Panc1 (cell line): ENCODE measurements around the gene MOAP1. TPM values are rescaled to one million over a fixed set of nuclear protein-coding genes. Genes with fewer than 3 reads are reported as not detected.

Source experiments
- ATAC-seq: fragments of 200-7000 bp; cut with Tn5 transposase; 2 replicates; pipeline ENCODE4 v1.9.1; 2020; ENCODE audit warnings: mild to moderate bottlenecking, moderate library complexity
- BruUV-seq: library from RNA; stranded (reverse); fragments of 400-500 nt; replicated peaks from 2 replicates; lab custom pipeline; 2021; lab: Mats Ljungman, UMichigan
- CTCF ChIA-PET: fragments of 300-600 bp; sonication (Branson Sonifier 250); formaldehyde crosslinking; loops from one replicate; lab custom pipeline; 2022; ENCODE audit warnings: antibody characterized with exemption; lab: Charles Lee
- POLR2A ChIA-PET: fragments of 300-600 bp; sonication (Branson Sonifier 250); formaldehyde crosslinking; loops from one replicate; lab custom pipeline; 2022; ENCODE audit warnings: antibody characterized with exemption; lab: Charles Lee
- DNase-seq: peaks from one replicate; pipeline ENCODE4 v3.0.0-alpha.2; 2010; ENCODE audit warnings: low read depth, low spot score
- H3K27ac ChIP-seq: 2 replicates; pipeline ENCODE4 v1.5.1; 2011; ENCODE audit warnings: mild to moderate bottlenecking, low read length, inconsistent platforms
- H3K27me3 ChIP-seq: fragments of 200-500 bp; sonication (Bioruptor generic); 2 replicates; pipeline ENCODE4 v1.6.0; 2014; ENCODE audit warnings: low read length, inconsistent platforms; ENCODE audit not compliant: control insufficient read depth, insufficient read depth
- H3K36me3 ChIP-seq: fragments of 200-500 bp; sonication (Bioruptor generic); 2 replicates; pipeline ENCODE4 v1.5.1; 2014; ENCODE audit warnings: inconsistent platforms, mild to moderate bottlenecking, low read length, moderate library complexity; ENCODE audit not compliant: control insufficient read depth, insufficient read depth
- H3K4me1 ChIP-seq: 2 replicates; pipeline ENCODE4 v1.5.1; 2011; ENCODE audit warnings: inconsistent platforms, mild to moderate bottlenecking, low read length, moderate library complexity; ENCODE audit not compliant: control insufficient read depth, insufficient read depth
- H3K4me3 ChIP-seq, 2 experiments: 2 replicates each; pipeline ENCODE4 v1.5.1; 2011 to 2012; ENCODE audit warnings: low read depth in 2 of 2, low read length in 2 of 2, mild to moderate bottlenecking in 2 of 2, inconsistent platforms in 1 of 2, moderate library complexity in 1 of 2
- H3K9me3 ChIP-seq: fragments of 200-500 bp; sonication (Bioruptor generic); 2 replicates; pipeline ENCODE4 v1.5.1; 2014; ENCODE audit warnings: low read depth, mild to moderate bottlenecking, inconsistent platforms, low read length, moderate library complexity; ENCODE audit not compliant: control insufficient read depth, insufficient read depth
- CTCF ChIP-seq: fragments of 450-650 bp; IDR thresholded peaks from 2 replicates; pipeline ENCODE4 v1.5.1; 2017; ENCODE audit warnings: mild to moderate bottlenecking
- POLR2AphosphoS5 ChIP-seq: IDR thresholded peaks from 2 replicates; pipeline ENCODE4 v1.6.1; 2012; ENCODE audit warnings: mild to moderate bottlenecking, low read depth, low read length, moderate library complexity
- REST ChIP-seq, 2 experiments: IDR thresholded peaks; 2 replicates each; pipeline ENCODE4 v1.6.1; 2011 to 2012; ENCODE audit warnings: low read depth in 2 of 2, control low read depth in 1 of 2, low read length in 1 of 2, mild to moderate bottlenecking in 1 of 2, moderate library complexity in 1 of 2; ENCODE audit not compliant: insufficient read depth in 1 of 2
- SIN3A ChIP-seq: IDR thresholded peaks from 2 replicates; pipeline ENCODE4 v1.6.1; 2012; ENCODE audit warnings: low read depth, mild to moderate bottlenecking, low read length, moderate library complexity, borderline replicate concordance; ENCODE audit not compliant: insufficient read depth
- TCF7L2 ChIP-seq: IDR thresholded peaks from 2 replicates; pipeline ENCODE4 v1.6.1; 2011; ENCODE audit warnings: mild to moderate bottlenecking, low read depth, low read length, inconsistent platforms
- in situ Hi-C: cut with HindIII; loops from 2 replicates; pipeline ENCODE4 v1.10.0; 2016; ENCODE audit warnings: low sequenced_read_pairs, low pct_unique_long_range_greater_than_20kb
- intact Hi-C: fragments of 100-400 bp; cut with micrococcal nuclease; formaldehyde crosslinking; loops from one replicate; pipeline ENCODE4 v1.10.0; 2022; ENCODE audit not compliant: unreplicated experiment
- total RNA-seq: library from RNA; stranded (reverse); gene quantifications from one replicate; pipeline ENCODE4 v1.2.1, GENCODE V29; 2021; ENCODE audit not compliant: unreplicated experiment

The MOAP1 gene
- total RNA-seq, 1 experiment from 2014 or later: 6.9 TPM

GRCh38 chr14:93150227-93151208 lies 34.2 kb downstream of the MOAP1 start:
- CTCF ChIA-PET: interaction anchor here (0.5 kb wide), 1 partner anchor 193 kb away, joined by 5 read pairs; no protein-coding TSS in a partner anchor
- no TSS peak for BruUV-seq
- Histone ChIP-seq H3K4me3 (no peak overlapping the region), H3K4me1 (no peaks in the 10 kb centered on the region), H3K9me3 (no peaks in the 10 kb centered on the region), H3K27ac (no peak overlapping the region), H3K36me3 (no peaks in the 10 kb centered on the region), H3K27me3 (no peaks in the 10 kb centered on the region)
- TF ChIP-seq CTCF (no peak), TCF7L2 (no peak), POLR2AphosphoS5 (no peak), SIN3A (no peak), REST (IDR thresholded peaks at IDR 0.05; ENCODE audit: insufficient read depth in 1 of 2, low read depth in 2 of 2, low read length in 1 of 2) (no peak)
- intact Hi-C loops: no loop called here
- in situ Hi-C loops: no loop called here
- POLR2A ChIA-PET: no interaction called here
- no peak for DNase-seq
- ATAC-seq: no peak

- Histone ChIP-seq H3K36me3 (no peaks in the 10 kb centered on the region), H3K4me3 (no peak overlapping the region), H3K27me3 (no peaks in the 10 kb centered on the region), H3K4me1 (no peaks in the 10 kb centered on the region), H3K27ac (no peak overlapping the region), H3K9me3 (no peaks in the 10 kb centered on the region)
- no peak for DNase-seq
- no peak for ATAC-seq
- ChIA-PET POLR2A (no interaction called here), CTCF (no interaction called here)
- intact Hi-C loops: no loop called here
- no TSS peak for BruUV-seq
- in situ Hi-C loops: no loop called here
- TF ChIP-seq CTCF (no peak), POLR2AphosphoS5 (no peak), TCF7L2 (no peak), REST (IDR thresholded peaks at IDR 0.05; ENCODE audit: insufficient read depth in 1 of 2, low read depth in 2 of 2, low read length in 1 of 2) (no peak), SIN3A (no peak)
Observed at GRCh38 chr14:93148979-93149378, 35.7 kb downstream of the MOAP1 start.
